K562 treated with DMSO at 1 percent for 24 hours (cell line): ENCODE measurements around the gene LRRC41. TPM values are rescaled to one million over a fixed set of nuclear protein-coding genes. Genes with fewer than 3 reads are reported as not detected.

ENCODE experiments used
- total RNA-seq: library from RNA; unstranded; fragments of 300-600 nt; gene quantifications from 2 replicates; pipeline ENCODE4 v1.2.3, GENCODE V29; 2022; ENCODE audit warnings: low read depth; ENCODE audit not compliant: insufficient read depth

LRRC41 gene
- total RNA-seq = 72.6 and 80.6 TPM in 2 replicates

DNA sequence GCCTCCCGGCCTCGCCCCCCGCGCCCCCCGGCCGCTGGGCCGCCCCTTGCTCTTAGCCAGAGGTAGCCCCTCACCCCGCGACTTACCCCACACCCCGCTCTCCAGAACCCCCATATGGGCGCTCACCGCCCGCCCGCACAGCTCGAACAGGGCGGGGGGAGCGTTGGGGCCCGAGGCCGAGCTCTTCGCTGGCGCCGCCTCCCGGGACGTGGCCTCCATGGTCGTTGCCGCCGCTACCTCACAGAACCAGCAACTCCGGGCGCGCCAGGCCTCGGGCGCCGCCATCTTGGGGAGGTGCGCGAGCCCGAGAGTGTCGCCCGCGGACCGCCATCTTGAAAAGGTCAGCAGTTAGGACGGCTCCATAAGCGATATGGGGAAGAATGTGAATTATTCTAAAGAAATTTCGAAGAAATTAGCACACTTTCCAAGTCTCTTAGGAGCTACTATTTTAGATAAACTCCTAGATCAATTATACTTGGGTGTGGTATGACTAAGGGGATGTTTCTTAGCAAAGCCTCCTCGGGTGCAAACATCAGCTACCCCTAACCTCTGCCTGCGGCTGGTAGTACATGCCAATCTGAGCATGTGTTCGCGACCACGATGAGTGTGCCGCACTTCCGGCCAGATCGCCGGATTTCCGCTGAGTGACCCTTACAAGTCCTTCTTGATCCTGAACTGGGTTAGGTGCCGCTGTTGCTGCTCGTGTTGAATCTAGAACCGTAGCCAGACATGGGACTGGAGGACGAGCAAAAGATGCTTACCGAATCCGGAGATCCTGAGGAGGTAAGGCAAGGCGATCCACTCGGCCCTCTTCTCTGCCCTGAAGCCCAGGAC is at the start of gene LRRC41, which contains the start of gene UQCRH:
TSS of gene LRRC41 (minus strand) at position 579 of the 834 bp plus-strand sequence. CDS start at position 285, 294 bp downstream.
TSS of gene UQCRH (plus strand) at position 661 of the 834 bp plus-strand sequence. CDS start at position 730, 69 bp downstream.

GRCh38 chr1:46340404-46341221 is 37.2 kb upstream of the LRRC41 start, which contains the start of gene NSUN4:
Gene NSUN4 (plus strand): TSS chr1:46340807. CDS start chr1:46340827, 20 bp downstream.

DNA sequence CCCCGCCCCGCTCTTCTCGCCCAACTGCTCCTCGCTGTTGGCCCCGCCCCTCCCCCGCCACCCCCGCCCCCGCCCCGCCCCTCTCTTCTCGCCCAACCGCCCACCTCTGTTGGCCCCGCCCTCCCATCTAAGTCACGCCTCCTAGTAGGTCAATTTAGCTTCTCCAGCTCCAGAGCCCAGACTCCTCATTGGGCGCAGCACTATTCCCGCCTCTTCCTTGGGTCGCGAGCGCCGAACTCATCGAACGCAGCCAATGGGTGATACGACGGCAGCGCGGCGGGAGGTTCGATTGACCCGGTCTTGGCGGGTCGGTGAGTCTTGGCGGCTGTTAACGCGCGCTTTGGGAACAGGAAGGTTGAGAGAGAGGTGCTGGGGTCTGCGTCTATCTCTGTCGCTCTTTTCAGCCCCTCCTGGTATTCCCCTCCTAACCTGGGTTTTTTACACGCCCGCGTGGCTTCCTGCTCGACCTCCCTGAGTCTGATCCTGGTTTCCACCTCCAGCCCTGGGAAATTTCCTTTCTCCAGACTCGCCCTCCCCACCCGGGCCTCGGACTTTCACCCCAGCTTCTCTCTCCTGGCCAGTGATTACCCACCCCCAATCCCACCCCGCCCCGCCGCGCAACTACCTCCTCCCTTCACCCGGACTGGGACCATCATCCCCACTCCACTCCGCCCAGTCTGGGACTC is 55.8 kb downstream of the LRRC41 start, which contains the start of gene RAD54L:
TSS of gene RAD54L (plus strand) at position 328 of the 686 bp plus-strand sequence. CDS start 643 bp downstream, outside the sequence.

Other genes starting within 250 kb of the LRRC41 start
- gene PIK3R3, start 171.0 kb downstream of the LRRC41 start, total RNA-seq = 5.2 and 5.6 TPM in 2 replicates
- not detected in 2 replicates for gene TSPAN1, start 128.5 kb downstream of the LRRC41 start, total RNA-seq
- gene P3R3URF, start 127.1 kb downstream of the LRRC41 start, total RNA-seq = not detected in 2 replicates
- gene POMGNT1, start 105.2 kb downstream of the LRRC41 start, total RNA-seq = 42.8 and 43.6 TPM in 2 replicates
- gene LURAP1, start 100.3 kb downstream of the LRRC41 start, total RNA-seq = 0.68 and 1.6 TPM in 2 replicates
- 58.5 and 59.0 TPM in 2 replicates for gene RAD54L, start 55.9 kb downstream of the LRRC41 start, total RNA-seq
- gene UQCRH, start 82 bp upstream of the LRRC41 start, total RNA-seq = 1,126 and 1,196 TPM in 2 replicates
- 46.6 and 57.5 TPM in 2 replicates for gene NSUN4, start 37.2 kb upstream of the LRRC41 start, total RNA-seq
- 0.82 and 0.86 TPM in 2 replicates for gene FAAH, start 90.7 kb upstream of the LRRC41 start, total RNA-seq
- gene DMBX1, start 186.2 kb upstream of the LRRC41 start, total RNA-seq = 8.3 and 8.4 TPM in 2 replicates
- not detected in 2 replicates for gene KNCN, start 248.0 kb upstream of the LRRC41 start, total RNA-seq